Measurements from ENCODE around the gene ST14.
"Not testable (repeated sequence)": the region's sequence is repeated elsewhere in the genome, so short reads cannot be mapped to it uniquely, and the experiment has no call there.

The ST14 gene

DNA sequence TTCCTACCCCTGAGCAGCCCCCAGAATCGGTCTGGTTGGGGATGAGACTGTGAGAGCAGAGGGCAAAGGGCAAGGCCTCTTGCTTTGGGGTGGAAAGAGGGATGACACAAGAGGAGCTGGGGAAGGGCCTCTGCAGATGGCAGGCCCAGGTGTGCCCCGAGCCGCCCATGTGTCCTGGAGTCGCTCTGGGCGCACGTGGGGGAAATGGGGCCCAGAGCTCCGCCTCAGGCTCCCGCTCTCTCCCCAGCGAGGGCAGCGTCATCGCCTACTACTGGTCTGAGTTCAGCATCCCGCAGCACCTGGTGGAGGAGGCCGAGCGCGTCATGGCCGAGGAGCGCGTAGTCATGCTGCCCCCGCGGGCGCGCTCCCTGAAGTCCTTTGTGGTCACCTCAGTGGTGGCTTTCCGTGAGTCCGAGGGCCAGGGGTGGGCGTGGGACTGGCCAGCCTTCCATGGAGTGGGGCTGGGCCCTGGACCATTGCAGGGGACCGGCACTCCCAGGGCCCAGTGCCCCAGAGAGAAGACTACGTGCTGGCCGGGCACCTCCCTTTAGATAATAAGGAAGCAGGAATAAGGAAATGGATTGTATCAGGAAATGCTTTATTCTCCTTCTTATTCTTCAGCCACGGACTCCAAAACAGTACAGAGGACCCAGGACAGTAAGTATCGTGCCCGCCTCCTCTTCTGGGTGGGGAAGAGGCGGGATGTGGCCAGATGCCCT is 30.1 kb downstream of the ST14 start:
- no peak for DNase-seq

- DNase-seq = no peak
Measured at GRCh38 chr11:130190371-130190881, 30.8 kb downstream of the ST14 start.

GRCh38 chr11:130191896-130192295 is 32.3 kb downstream of the ST14 start:
- DNase-seq = no peak

- DNase-seq = no peak
Measured at GRCh38 chr11:130192845-130193267, 33.3 kb downstream of the ST14 start.

DNA sequence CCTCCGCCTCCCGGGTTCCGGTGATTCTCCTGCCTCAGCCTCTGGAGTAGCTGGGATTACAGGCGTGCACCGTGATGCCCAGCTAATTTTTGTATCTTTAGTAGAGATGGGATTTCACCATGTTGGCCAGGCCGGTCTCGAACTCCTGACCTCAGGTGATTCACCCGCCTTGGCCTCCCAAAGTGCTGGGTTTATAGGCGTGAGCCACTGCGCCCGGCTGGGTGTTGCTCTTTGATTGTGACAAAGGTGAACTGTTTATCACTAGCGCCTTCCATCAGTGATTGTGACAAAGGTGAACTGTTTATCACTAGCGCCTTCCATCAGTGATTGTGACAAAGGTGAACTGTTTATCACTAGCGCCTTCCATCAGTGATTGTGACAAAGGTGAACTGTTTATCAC is 34.0 kb downstream of the ST14 start:
- DNase-seq = not testable (repeated sequence)

DNA sequence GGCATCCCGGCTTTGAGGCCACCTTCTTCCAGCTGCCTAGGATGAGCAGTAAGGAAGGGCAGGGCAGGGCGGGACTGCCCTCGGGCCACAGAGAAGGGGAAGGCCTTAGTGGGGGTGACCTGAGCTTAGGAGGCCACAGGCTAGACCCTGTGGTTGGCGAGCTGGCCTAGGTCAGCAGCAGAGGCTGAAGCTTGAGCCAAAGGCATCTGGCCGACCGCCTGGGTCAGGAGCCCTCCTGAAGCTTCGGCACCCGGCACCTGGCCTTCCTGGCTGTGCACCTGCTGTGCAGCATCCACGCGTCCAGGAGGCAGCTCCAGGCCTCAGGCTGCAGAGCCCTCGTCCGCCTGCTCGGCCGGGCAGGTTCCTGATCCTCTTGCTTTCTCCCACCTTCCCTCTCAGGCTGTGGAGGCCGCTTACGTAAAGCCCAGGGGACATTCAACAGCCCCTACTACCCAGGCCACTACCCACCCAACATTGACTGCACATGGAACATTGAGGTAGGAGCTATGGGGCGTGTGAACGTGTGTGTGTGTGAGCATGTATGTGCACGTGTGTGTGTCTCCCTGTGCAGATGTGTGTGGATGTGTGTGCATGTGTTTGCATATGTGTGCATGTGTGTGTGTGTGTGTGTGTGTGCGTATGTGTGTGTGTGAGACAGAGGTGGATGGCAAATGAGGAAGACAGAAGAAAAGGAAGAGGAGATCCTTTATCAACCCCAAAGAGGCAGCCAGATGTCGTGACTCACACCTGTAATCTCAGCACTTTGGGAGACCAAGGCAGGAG is 34.9 kb downstream of the ST14 start:
- DNase-seq = no peak

DNA sequence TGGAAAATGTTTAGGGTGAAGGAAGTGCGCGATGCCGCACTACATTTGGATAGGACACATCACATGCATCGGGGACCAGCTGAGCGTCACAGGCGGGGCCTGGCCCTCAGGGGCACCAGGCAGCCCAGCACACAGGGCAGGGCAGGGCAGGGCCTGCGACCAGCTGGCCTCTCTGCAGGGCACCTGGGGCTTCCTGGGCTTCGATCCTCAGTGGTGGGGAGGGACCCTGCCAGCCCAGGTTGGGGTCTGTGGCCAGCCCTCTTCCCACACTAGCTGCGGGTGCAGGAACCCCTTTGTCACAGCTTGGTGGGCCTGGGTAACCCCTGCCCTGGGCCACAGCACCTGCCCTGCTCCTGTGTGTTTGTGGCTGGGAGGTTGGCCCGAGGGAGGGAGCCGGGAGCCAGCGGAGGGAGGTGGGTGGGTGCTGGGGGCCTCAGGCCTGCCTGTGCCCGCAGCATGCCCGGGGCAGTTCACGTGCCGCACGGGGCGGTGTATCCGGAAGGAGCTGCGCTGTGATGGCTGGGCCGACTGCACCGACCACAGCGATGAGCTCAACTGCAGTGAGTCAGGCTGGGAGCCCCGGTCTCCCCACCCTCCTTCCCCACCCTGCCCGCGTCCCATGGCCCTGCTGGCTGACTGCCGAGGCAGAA is 37.9 kb downstream of the ST14 start:
- no peak for DNase-seq

- DNase-seq = no peak
Measured at GRCh38 chr11:130198292-130198691, 38.7 kb downstream of the ST14 start.

GRCh38 chr11:130198964-130199363 is 39.4 kb downstream of the ST14 start:
- DNase-seq = no peak

DNA sequence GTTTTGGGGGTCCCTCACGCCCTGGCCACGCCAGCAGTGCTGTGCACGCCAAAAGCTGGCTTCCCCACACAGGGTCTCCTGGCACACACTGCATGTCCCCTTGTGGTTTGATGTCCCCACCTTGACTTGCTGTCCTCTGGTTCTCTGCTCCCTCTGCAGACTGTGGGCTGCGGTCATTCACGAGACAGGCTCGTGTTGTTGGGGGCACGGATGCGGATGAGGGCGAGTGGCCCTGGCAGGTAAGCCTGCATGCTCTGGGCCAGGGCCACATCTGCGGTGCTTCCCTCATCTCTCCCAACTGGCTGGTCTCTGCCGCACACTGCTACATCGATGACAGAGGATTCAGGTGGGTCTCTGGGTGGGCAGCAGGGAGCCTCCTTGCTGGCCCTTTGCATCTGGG is 40.2 kb downstream of the ST14 start:
- no peak for DNase-seq

DNA sequence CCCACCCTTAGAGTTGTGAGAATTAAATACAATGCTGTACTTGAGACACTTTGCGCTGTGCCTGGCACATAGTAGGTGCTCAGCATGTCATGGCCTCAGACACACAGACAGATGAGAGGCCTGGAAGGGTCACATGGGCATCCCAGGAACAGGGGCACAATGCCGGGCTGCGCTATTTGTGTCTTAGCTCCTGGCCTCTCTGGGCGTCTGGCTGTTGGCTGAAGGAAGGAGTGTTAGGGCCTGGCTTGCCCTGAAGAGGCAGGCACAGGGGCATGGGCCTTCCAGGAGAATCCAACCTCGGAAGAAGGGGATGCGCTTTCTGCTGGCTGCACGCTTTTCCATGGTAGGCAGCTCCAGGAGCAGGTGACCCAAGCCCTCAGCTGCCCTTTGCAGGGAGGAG is 41.4 kb downstream of the ST14 start:
- DNase-seq = no peak

DNA sequence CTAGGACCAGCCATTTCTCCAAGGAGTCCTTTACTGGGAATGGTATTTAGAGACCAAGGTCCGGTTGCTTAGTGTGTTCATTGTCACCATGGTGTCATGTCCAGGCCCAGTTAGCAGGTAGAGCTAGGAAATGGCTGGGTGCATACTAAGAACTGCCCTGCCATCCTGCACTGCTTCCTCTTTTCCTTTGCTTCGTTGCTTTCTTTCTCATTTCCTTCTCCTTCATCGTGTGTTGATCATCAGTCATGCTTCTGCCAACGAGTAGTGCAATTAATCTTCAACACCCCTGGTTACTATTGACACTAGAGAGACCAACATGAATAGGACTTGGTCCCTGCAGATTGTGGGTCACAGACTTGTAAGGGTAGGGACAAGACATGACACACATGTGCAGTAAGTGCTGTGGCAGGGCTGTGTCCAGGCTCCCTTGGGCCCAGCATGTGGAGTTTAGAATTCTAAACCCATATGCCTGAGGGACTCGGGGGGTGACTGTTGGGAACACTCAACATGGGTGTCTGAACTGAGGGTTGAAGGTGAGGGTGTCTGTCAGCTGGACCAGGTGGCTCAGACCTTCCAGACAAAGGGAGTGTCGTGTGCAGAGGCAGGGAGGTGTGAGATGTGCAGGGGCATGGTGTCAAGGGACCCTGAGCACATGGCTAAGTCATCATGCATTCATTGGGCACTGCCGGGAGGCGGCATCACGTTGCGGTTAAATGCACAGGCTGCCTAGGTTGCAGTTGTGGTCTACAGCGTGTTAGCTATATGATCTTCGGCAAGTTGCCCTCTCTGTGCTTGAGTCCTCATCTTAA is 42.6 kb downstream of the ST14 start:
- no peak for DNase-seq

DNA sequence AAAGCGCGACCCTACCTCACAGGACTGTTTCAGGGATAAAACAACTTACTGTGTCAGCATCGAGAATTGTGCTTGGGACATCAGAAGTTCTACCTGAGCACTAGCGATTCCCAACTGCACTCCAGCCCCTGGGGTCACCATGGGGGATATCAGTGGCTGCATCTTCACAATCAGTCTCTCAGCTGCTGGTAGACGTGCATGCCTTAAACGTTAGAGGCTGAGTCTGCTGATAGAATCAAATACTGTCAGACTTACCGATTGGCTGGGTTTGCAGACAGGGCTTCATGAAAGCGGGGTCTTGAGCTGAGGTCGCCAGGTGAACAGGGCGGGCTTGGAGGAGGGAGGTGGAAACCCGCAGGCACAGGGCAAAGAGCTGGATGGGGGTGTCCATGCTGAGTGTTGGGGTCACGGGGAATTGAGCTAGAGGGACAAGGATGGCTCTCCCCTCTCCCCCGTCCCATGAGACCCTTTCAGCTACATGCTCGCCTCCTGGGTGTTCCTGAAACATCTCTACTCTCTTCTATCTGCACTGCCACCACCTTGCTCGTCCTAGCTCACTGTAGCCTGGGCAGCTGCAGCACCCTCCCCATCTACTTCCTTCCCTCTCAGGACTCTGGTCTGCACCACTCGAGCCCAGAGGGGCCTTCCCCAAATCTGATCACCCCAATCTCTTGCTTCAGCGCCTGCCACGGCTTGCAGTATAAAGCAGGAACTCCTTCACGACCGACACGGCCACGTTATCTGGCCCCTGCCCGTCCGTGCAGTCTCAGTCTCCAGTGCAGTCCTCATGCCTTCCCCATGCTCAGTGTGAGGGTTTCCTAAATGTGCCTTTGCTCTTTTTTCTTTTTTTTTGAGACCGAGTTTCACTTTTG is 43.5 kb downstream of the ST14 start:
- DNase-seq = no peak

DNA sequence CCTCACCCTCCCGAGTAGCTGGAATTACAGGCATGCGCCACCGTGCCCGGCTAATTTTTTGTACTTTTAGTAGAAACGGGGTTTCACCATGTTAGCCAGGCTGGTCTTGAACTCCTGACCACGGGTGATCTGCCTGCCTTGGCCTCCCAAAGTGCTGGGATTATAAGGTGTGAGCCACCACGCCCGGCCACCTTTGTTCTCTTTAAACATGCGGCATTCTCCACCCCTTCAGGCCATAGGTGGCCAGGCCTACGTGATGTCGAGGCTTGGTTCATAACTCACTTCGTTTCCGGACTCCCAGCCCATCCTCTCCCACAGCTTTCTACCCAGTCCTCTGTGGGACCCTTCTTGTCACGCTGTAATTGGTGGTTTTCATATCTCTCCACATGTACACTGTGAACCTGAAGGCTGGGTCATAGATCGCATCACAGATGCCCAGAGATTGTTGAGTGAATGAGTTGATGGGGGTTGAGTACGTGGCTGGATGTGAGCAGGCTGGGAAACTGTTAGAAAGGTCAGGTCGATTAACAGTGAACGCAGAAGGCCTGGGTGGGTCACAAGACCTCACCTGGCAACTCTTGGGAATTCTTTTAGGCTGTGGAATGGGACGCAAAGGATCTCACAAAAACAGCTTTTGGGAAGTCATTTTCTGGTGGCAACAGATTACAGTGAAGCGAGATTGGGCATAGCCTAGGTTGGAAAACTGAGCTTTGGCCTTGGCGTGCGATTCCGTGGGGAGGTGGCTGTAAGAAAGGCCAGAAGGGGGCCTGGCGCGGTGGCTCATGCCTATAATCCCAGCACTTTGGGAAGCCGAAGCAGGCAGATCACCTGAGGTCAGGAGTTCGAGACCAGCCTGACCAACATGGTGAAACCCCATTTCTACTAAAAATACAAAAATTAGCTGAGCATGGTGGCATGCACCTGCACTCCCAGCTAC is 44.5 kb downstream of the ST14 start:
- no peak for DNase-seq

DNA sequence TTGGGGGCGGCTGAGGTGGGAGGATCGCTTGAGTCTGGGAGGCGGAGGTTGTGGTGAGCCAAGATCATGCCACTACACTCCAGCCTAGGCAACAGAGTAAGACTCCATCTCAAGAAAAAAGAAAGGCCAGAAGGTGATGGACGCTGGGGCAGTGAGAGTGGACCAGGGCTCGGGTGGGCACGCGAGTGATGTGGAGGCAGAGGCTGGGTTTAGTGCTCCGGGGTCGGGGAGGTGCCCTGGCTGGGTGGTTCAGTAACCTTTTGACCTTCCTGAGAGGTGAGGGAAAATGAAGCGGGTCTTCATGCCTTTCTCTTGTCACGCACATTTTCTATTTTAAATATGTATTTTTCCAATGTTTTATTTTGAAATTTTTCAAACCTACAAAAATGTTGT is 45.1 kb downstream of the ST14 start:
- DNase-seq = no peak

- DNase-seq = no peak
Measured at GRCh38 chr11:130206141-130206540, 46.6 kb downstream of the ST14 start.

GRCh38 chr11:130208241-130209127 is 48.9 kb downstream of the ST14 start:
- peak in 1 of 14 donors; percentile 52 for DNase-seq

GRCh38 chr11:130209128-130209932 is 49.7 kb downstream of the ST14 start:
- peak in 1 of 14 donors; percentile 52 for DNase-seq

Measured in C1 segment of cervical spinal cord (tissue), 14 donors.